HEK293 (cell line): Measurements from ENCODE around the gene TNFRSF14.
"Not testable (repeated sequence)": the region's sequence is repeated elsewhere in the genome, so short reads cannot be mapped to it uniquely, and the experiment has no call there.

ENCODE experiments used
- CTCF ChIA-PET: fragments of 350-600 bp; formaldehyde crosslinking; extraction: SDS; loops from one replicate; lab custom pipeline; 2021; ENCODE audit warnings: antibody characterized with exemption; lab: Yijun Ruan, JAX
- POLR2A ChIA-PET: fragments of 300-600 bp; formaldehyde crosslinking; extraction: SDS; loops from one replicate; lab custom pipeline; 2020; ENCODE audit warnings: antibody characterized with exemption, inconsistent platforms; lab: Yijun Ruan, JAX
- H3K27ac ChIP-seq: fragments of 200-500 bp; sonication (Bioruptor generic); 2 replicates; pipeline ENCODE4 v1.5.1; 2014; ENCODE audit warnings: low read depth, low read length, control low read depth, inconsistent platforms; ENCODE audit errors: extremely low read depth
- H3K36me3 ChIP-seq, 2 experiments: fragments of 200-500 bp in 1 of 2; sonication (Bioruptor generic) in 1 of 2; 1 replicate in 1 of 2; 2 replicates in 1 of 2; pipeline ENCODE4 v1.5.1; 2014 to 2017; ENCODE audit warnings: inconsistent platforms in 2 of 2, low read length in 2 of 2; ENCODE audit not compliant: control insufficient read depth in 2 of 2, insufficient read depth in 1 of 2
- H3K4me1 ChIP-seq: fragments of 200-500 bp; sonication (Bioruptor generic); 2 replicates; pipeline ENCODE4 v1.5.1; 2014; ENCODE audit warnings: mild to moderate bottlenecking, low read length, inconsistent platforms; ENCODE audit not compliant: control insufficient read depth, insufficient read depth
- H3K4me3 ChIP-seq: 2 replicates; pipeline ENCODE4 v1.5.1; 2011; ENCODE audit warnings: low read depth, mild to moderate bottlenecking, control low read depth, low read length, moderate library complexity
- H3K9me3 ChIP-seq: fragments of 200-500 bp; sonication (Bioruptor generic); 2 replicates; pipeline ENCODE4 v1.5.1; 2014; ENCODE audit warnings: low read depth, low read length, inconsistent platforms; ENCODE audit not compliant: control insufficient read depth, insufficient read depth
- BCL11B ChIP-seq: fragments of 450-650 bp; formaldehyde crosslinking; IDR thresholded peaks from 2 replicates; pipeline ENCODE4 v1.5.1; 2016; ENCODE audit warnings: low read depth, missing biosample characterization, missing genetic modification characterization
- FEZF1 ChIP-seq: fragments of 450-650 bp; formaldehyde crosslinking; IDR thresholded peaks from 2 replicates; pipeline ENCODE4 v1.5.1; 2016; ENCODE audit warnings: missing biosample characterization, missing genetic modification characterization
- SP7 ChIP-seq: fragments of 450-650 bp; formaldehyde crosslinking; IDR thresholded peaks from 2 replicates; pipeline ENCODE4 v1.5.1; 2016; ENCODE audit warnings: missing biosample characterization, missing genetic modification characterization
- YY1 ChIP-seq: fragments of 450-650 bp; formaldehyde crosslinking; IDR thresholded peaks from 2 replicates; pipeline ENCODE4 v1.5.1; 2018; ENCODE audit warnings: missing biosample characterization, missing genetic modification characterization
- ZBTB7A ChIP-seq: fragments of 450-650 bp; formaldehyde crosslinking; IDR thresholded peaks from 2 replicates; pipeline ENCODE4 v1.5.1; 2016; ENCODE audit warnings: low read depth, missing biosample characterization, missing genetic modification characterization
- ZEB2 ChIP-seq: fragments of 450-650 bp; formaldehyde crosslinking; IDR thresholded peaks from 2 replicates; pipeline ENCODE4 v1.5.1; 2016; ENCODE audit warnings: missing biosample characterization, missing genetic modification characterization
- ZFP69B ChIP-seq: fragments of 450-650 bp; formaldehyde crosslinking; IDR thresholded peaks from 2 replicates; pipeline ENCODE4 v1.5.1; 2016; ENCODE audit warnings: missing biosample characterization, missing genetic modification characterization
- ZIC2 ChIP-seq: fragments of 450-650 bp; formaldehyde crosslinking; IDR thresholded peaks from 2 replicates; pipeline ENCODE4 v1.5.1; 2016; ENCODE audit warnings: missing biosample characterization, missing genetic modification characterization
- ZNF138 ChIP-seq: fragments of 450-650 bp; formaldehyde crosslinking; IDR thresholded peaks from 2 replicates; pipeline ENCODE4 v1.5.1; 2016; ENCODE audit warnings: missing biosample characterization, missing genetic modification characterization, borderline replicate concordance
- ZNF175 ChIP-seq: fragments of 450-650 bp; formaldehyde crosslinking; IDR thresholded peaks from 2 replicates; pipeline ENCODE4 v1.5.1; 2016; ENCODE audit warnings: missing biosample characterization, missing genetic modification characterization
- ZNF248 ChIP-seq: fragments of 450-650 bp; formaldehyde crosslinking; IDR thresholded peaks from 2 replicates; pipeline ENCODE4 v1.5.1; 2017; ENCODE audit warnings: missing biosample characterization, missing genetic modification characterization
- ZNF335 ChIP-seq: fragments of 450-650 bp; formaldehyde crosslinking; conservative IDR thresholded peaks from 2 replicates; pipeline ENCODE4 v1.5.1; 2016; ENCODE audit warnings: missing biosample characterization, missing genetic modification characterization
- ZNF362 ChIP-seq: fragments of 450-650 bp; formaldehyde crosslinking; IDR thresholded peaks from 2 replicates; pipeline ENCODE4 v1.5.1; 2016; ENCODE audit warnings: missing biosample characterization, missing genetic modification characterization
- ZNF37A ChIP-seq: fragments of 450-650 bp; IDR thresholded peaks from 2 replicates; pipeline ENCODE4 v1.5.1; 2018; ENCODE audit warnings: missing biosample characterization, missing genetic modification characterization
- ZNF449 ChIP-seq: fragments of 450-650 bp; formaldehyde crosslinking; IDR thresholded peaks from 2 replicates; pipeline ENCODE4 v1.5.1; 2017; ENCODE audit warnings: missing biosample characterization, mild to moderate bottlenecking, missing genetic modification characterization, moderate library complexity
- ZNF629 ChIP-seq: fragments of 450-650 bp; formaldehyde crosslinking; IDR thresholded peaks from 2 replicates; pipeline ENCODE4 v1.5.1; 2017; ENCODE audit warnings: missing biosample characterization, missing genetic modification characterization
- ZNF670 ChIP-seq: fragments of 450-650 bp; formaldehyde crosslinking; IDR thresholded peaks from 2 replicates; pipeline ENCODE4 v1.5.1; 2016; ENCODE audit warnings: missing biosample characterization, missing genetic modification characterization, low read depth
- ZNF747 ChIP-seq: fragments of 450-650 bp; formaldehyde crosslinking; IDR thresholded peaks from 2 replicates; pipeline ENCODE4 v1.5.1; 2016; ENCODE audit warnings: missing biosample characterization, missing genetic modification characterization
- ZNF785 ChIP-seq: fragments of 450-650 bp; formaldehyde crosslinking; IDR thresholded peaks from 2 replicates; pipeline ENCODE4 v1.5.1; 2016; ENCODE audit warnings: missing biosample characterization, missing genetic modification characterization
- ZSCAN16 ChIP-seq: fragments of 450-650 bp; formaldehyde crosslinking; IDR thresholded peaks from 2 replicates; pipeline ENCODE4 v1.5.1; 2016; ENCODE audit warnings: missing biosample characterization, missing genetic modification characterization
- ZSCAN30 ChIP-seq: fragments of 450-650 bp; IDR thresholded peaks from 2 replicates; pipeline ENCODE4 v1.5.1; 2018; ENCODE audit warnings: missing biosample characterization, mild to moderate bottlenecking, missing genetic modification characterization, moderate library complexity
- TF ChIP-seq, protein P1 (sequence below): fragments of 450-650 bp; formaldehyde crosslinking; IDR thresholded peaks from 2 replicates; pipeline ENCODE4 v1.5.1; 2016; ENCODE audit warnings: missing biosample characterization, missing genetic modification characterization
- TF ChIP-seq, protein P2 (sequence below): fragments of 450-650 bp; formaldehyde crosslinking; IDR thresholded peaks from 2 replicates; pipeline ENCODE4 v1.5.1; 2016; ENCODE audit warnings: missing biosample characterization, missing genetic modification characterization

Gene TNFRSF14

DNA sequence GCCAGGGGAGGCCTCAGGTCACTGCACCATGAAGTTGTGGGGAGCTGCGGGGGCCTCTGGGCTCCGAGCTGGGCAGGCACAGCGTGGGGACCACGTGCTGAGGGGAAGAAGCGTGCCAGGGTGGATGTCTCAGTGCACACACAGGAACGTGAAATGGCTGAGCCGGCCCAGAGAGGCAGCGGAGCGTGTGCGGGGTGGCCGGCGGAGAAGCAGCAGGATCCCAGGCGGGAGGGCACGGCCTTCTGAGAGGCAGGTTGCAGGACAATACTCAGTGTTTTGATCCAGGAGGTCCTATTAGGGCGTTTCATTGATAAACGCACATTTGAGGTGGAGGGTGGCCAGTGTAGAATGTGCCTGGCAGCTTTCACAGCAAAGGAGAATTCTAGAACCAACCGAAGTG is 12.9 kb downstream of the TNFRSF14 start:
- TF ChIP-seq ZNF175 (tag by site-specific recombination): no peak
- no peak for TF ChIP-seq ZNF362 (tag by site-specific recombination)
- no peak for TF ChIP-seq ZBTB7A (tag by site-specific recombination)
- no peak for TF ChIP-seq ZNF670
- TF ChIP-seq ZIC2 (tag by site-specific recombination): no peak
- no peak for TF ChIP-seq ZSCAN30 (tag by site-specific recombination)
- no peak for TF ChIP-seq ZNF248
- TF ChIP-seq, all 188 proteins: peak for 0
- Histone ChIP-seq H3K4me3 (no peak overlapping the region), H3K9me3 (no peaks in the 10 kb centered on the region), H3K36me3 (no peaks in the 10 kb centered on the region), H3K4me1 (no peaks in the 10 kb centered on the region), H3K27ac (no peak overlapping the region)
- ChIA-PET CTCF (no interaction called here), POLR2A (no interaction called here)

GRCh38 chr1:2569703-2570102 is 13.5 kb downstream of the TNFRSF14 start:
- H3K36me3 ChIP-seq, H3K9me3 ChIP-seq, POLR2A ChIA-PET, H3K4me1 ChIP-seq, CTCF ChIA-PET, H3K27ac ChIP-seq, H3K4me3 ChIP-seq: not testable (repeated sequence)

DNA sequence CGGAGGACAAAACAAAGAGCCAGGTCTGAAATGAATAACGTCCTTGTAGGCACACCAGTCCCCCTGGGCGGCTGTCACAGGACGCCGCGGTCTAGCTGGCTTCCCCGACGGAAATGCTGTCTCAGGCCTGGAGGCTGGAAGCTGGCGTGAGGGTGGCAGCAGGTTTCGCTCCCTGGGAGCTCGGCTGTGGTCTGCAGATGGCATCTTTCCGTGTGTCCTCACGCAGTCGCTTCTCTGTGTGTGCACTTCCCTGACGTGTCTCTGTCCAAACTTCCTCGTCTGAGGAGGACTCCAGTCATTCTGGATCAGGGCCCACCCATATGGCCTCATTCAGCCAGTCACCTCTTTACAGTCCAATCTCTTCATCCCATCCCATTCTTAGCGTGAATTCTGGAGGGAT is 14.2 kb downstream of the TNFRSF14 start:
- Histone ChIP-seq H3K36me3 (no peaks in the 10 kb centered on the region), H3K27ac (no peak overlapping the region), H3K4me3 (no peak overlapping the region), H3K9me3 (no peaks in the 10 kb centered on the region), H3K4me1 (no peaks in the 10 kb centered on the region)
- ChIA-PET POLR2A (no interaction called here), CTCF (no interaction called here)
- TF ChIP-seq SP7 (tag by site-specific recombination) (no peak), ZNF449 (tag by site-specific recombination) (no peak), ZSCAN16 (tag by site-specific recombination) (no peak), ZIC2 (tag by site-specific recombination) (no peak), FEZF1 (tag by site-specific recombination) (no peak), ZNF785 (tag by site-specific recombination) (no peak), YY1 (tag by site-specific recombination) (no peak), ZFP69B (tag by site-specific recombination) (no peak), ZNF138 (tag by site-specific recombination) (no peak), BCL11B (tag by site-specific recombination) (no peak), ZNF629 (tag by site-specific recombination) (no peak), ZNF747 (no peak), ZNF37A (tag by site-specific recombination) (no peak), ZNF335 (tag by site-specific recombination) (no peak), ZEB2 (tag by site-specific recombination) (no peak)
- TF ChIP-seq, protein P1, sequence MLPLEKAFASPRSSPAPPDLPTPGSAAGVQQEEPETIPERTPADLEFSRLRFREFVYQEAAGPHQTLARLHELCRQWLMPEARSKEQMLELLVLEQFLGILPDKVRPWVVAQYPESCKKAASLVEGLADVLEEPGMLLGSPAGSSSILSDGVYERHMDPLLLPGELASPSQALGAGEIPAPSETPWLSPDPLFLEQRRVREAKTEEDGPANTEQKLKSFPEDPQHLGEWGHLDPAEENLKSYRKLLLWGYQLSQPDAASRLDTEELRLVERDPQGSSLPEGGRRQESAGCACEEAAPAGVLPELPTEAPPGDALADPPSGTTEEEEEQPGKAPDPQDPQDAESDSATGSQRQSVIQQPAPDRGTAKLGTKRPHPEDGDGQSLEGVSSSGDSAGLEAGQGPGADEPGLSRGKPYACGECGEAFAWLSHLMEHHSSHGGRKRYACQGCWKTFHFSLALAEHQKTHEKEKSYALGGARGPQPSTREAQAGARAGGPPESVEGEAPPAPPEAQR: no peak
- TF ChIP-seq, protein P2, sequence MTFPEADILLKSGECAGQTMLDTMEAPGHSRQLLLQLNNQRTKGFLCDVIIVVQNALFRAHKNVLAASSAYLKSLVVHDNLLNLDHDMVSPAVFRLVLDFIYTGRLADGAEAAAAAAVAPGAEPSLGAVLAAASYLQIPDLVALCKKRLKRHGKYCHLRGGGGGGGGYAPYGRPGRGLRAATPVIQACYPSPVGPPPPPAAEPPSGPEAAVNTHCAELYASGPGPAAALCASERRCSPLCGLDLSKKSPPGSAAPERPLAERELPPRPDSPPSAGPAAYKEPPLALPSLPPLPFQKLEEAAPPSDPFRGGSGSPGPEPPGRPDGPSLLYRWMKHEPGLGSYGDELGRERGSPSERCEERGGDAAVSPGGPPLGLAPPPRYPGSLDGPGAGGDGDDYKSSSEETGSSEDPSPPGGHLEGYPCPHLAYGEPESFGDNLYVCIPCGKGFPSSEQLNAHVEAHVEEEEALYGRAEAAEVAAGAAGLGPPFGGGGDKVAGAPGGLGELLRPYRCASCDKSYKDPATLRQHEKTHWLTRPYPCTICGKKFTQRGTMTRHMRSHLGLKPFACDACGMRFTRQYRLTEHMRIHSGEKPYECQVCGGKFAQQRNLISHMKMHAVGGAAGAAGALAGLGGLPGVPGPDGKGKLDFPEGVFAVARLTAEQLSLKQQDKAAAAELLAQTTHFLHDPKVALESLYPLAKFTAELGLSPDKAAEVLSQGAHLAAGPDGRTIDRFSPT (tag by site-specific recombination): no peak
